Spinal cord (tissue), 10 donors: ENCODE results near the gene RAPGEF4. TPM values are rescaled to one million over a fixed set of nuclear protein-coding genes. Genes with fewer than 3 reads are reported as not detected.

Experiments
- DNase-seq, 6 donors: peaks; one replicate each; pipeline versions ENCODE4 v3.0.0 to v3.0.0-alpha.2; 2013 to 2015; ENCODE audit warnings: low spot score in 6 of 6, low read depth in 4 of 6
- H3K27ac ChIP-seq: one replicate; pipeline ENCODE4 v1.5.1; 2013; ENCODE audit warnings: low read depth, low read length, control low read depth
- H3K27me3 ChIP-seq: one replicate; pipeline ENCODE4 v1.6.1; 2013; ENCODE audit warnings: low read length; ENCODE audit not compliant: control insufficient read depth, insufficient read depth
- H3K36me3 ChIP-seq: one replicate; pipeline ENCODE4 v1.6.1; 2013; ENCODE audit warnings: low read length; ENCODE audit not compliant: control insufficient read depth, insufficient read depth
- H3K4me1 ChIP-seq: one replicate; pipeline ENCODE4 v1.6.1; 2013; ENCODE audit warnings: low read length; ENCODE audit not compliant: control insufficient read depth, insufficient read depth
- H3K4me3 ChIP-seq: one replicate; pipeline ENCODE4 v1.5.1; 2013; ENCODE audit warnings: low read depth, low read length, control low read depth
- H3K9me3 ChIP-seq: one replicate; pipeline ENCODE4 v1.6.1; 2013; ENCODE audit warnings: low read length; ENCODE audit not compliant: control insufficient read depth, insufficient read depth
- WGBS: methylation state at CpG from one replicate; pipeline ENCODE4 v1.1.5; 2013; ENCODE audit warnings: missing lambda C conversion rate; ENCODE audit not compliant: insufficient coverage; 5-methylcytosine and 5-hydroxymethylcytosine counted together
- polyA plus RNA-seq, 2 donors: library from polyadenylated mRNA; unstranded; fragments of 120-200 nt; gene quantifications; one replicate each; pipeline ENCODE4 v1.2.1, GENCODE V29; 2013; ENCODE audit not compliant: insufficient read length in 2 of 2
- total RNA-seq, 2 donors: library from RNA; depleted of rRNA in 1 of 2; stranded (reverse); fragments of 120-200 nt in 1 of 2; fragments of >200 nt in 1 of 2; gene quantifications; one replicate each; pipeline versions ENCODE4 v1.2.3 to v1.2.4, GENCODE V29; 2013 to 2014
- donor health status: healthy.

The RAPGEF4 gene
- total and polyA plus RNA-seq, 4 donors, result 31.1 to 65.8 (median 44.4) TPM

DNA sequence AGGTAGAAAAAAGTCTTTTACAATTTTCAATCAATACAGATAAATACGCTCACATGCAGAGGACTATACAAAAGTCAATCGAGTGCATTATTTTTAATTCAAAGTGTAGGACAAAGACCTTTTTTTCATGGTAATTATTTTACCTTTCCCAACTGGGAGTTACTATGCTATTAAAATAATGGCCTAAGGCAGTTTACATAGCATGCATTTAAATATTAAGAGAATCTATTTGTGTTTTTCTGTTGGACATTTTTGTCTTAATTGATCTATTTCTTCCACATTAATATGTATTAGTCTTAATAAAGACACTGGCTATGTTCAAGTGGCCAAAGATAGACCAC, 209.8 kb downstream of the RAPGEF4 start:
- no CpG with 5 or more reads among the region's 2 CpGs for WGBS
- Histone ChIP-seq H3K36me3 (no peaks in the 10 kb centered on the region), H3K4me3 (no peak overlapping the region), H3K4me1 (no peaks in the 10 kb centered on the region), H3K27me3 (no peaks in the 10 kb centered on the region), H3K27ac (no peak overlapping the region), H3K9me3 (peaks cover 2% of the 10 kb centered on the region)
- DNase-seq, result no peak

DNA sequence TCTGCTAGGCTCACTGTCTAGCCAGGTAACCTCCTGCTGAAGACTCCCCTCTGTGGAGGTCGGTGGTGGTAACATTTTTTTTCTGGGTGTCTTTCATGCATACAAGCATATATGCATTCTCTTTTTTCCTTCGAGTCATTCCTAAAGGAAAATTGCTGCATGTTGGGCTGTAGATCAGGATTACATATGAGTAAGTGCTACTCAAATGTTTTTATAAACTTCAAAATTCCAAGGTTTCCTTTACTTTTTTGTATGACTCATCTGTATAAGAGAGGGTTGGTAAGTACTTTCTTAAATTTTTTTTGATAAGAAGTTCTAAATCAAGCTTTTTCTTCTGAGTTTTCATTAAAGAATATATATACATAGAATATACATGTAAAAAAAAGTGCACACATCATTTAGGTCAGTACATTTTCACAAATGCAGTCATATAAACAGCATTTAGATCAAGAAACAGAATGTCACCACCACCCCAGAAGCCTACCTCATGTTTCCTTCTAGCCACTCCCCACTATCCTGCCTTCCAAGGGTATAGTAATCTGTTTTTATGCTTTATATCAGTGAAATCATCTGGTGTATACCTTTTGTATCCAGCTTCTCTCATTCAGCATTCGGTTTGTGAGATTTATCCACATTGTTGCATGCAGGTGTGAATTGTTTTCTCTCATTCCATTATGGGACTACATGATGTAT, 212.0 kb downstream of the RAPGEF4 start:
- no CpG with 5 or more reads among the region's 3 CpGs for WGBS
- H3K4me3 ChIP-seq, result no peak overlapping the region
- H3K27ac ChIP-seq, result no peak overlapping the region
- H3K9me3 ChIP-seq, result peaks cover 2% of the 10 kb centered on the region
- no peaks in the 10 kb centered on the region for H3K36me3 ChIP-seq
- H3K27me3 ChIP-seq, result no peaks in the 10 kb centered on the region
- H3K4me1 ChIP-seq, result no peaks in the 10 kb centered on the region
- no peak for DNase-seq

DNA sequence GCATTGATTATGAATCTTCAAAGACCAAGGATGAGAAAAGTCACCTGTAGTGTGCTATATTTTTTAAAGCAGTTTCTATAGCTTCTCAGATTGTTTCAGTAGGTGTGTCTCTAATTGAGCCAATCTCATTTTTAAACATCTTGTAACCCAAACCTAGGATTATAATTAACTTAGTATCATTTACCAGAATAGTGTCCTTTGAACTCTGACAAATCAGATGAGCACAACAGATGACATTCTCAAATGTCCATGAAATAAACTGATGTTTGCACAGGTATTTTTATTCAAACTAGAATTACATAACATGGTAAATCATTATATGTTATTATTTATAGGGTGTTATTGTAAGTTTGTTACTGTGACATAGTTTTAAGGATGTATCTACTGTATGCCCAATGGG, 213.9 kb downstream of the RAPGEF4 start:
- Histone ChIP-seq H3K36me3 (no peaks in the 10 kb centered on the region), H3K4me3 (no peak overlapping the region), H3K9me3 (peaks cover 2% of the 10 kb centered on the region), H3K4me1 (no peaks in the 10 kb centered on the region), H3K27me3 (no peaks in the 10 kb centered on the region), H3K27ac (no peak overlapping the region)
- DNase-seq, result no peak

DNA sequence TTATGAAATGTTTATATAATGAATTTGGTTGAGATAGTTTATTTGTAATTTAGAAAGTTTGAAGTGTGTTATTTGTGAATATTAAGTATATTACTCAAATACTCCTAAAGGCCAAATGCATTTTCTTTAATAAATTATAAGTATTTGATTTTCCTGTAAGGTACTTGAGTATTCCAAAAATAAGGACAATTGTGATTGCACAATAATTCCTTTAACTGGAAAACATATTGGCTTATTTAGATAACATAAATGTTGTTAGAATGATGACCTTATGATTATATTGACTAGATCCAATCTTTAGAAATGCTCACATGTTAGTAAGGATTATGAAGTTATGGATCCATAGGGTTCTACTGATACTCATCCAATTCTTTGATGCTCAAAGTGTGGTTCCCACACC, 214.9 kb downstream of the RAPGEF4 start:
- no peak overlapping the region for H3K27ac ChIP-seq
- no peak for DNase-seq
- H3K9me3 ChIP-seq, result peaks cover 2% of the 10 kb centered on the region
- H3K27me3 ChIP-seq, result no peaks in the 10 kb centered on the region
- H3K4me3 ChIP-seq, result no peak overlapping the region
- H3K4me1 ChIP-seq, result peaks cover 1% of the 10 kb centered on the region
- H3K36me3 ChIP-seq, result no peaks in the 10 kb centered on the region

DNA sequence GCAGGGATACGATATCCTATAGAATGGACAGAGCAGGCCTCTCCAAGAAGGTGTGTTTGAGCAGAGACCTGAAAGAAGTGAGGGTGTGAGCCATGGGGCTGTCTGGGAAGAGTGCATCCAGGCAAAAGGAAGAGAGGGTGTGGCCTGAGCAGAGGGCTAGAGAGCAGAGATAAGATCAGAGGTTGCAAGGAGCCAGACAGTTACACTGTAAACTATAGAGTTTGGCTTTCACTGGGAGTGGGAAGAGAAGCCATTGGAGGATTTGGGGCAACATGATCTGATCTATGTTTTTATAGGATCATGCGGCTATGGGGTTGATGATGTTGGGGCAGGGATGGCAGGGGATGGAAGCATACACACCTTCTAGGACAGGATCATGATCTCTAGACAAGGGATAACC, 215.9 kb downstream of the RAPGEF4 start:
- 96% methylated on average over 2 of the region's 2 CpGs for WGBS
- H3K4me1 ChIP-seq, result peaks cover 6% of the 10 kb centered on the region
- H3K4me3 ChIP-seq, result no peak overlapping the region
- peaks cover 2% of the 10 kb centered on the region for H3K9me3 ChIP-seq
- H3K27ac ChIP-seq, result no peak overlapping the region
- DNase-seq, result no peak
- no peaks in the 10 kb centered on the region for H3K36me3 ChIP-seq
- H3K27me3 ChIP-seq, result no peaks in the 10 kb centered on the region

DNA sequence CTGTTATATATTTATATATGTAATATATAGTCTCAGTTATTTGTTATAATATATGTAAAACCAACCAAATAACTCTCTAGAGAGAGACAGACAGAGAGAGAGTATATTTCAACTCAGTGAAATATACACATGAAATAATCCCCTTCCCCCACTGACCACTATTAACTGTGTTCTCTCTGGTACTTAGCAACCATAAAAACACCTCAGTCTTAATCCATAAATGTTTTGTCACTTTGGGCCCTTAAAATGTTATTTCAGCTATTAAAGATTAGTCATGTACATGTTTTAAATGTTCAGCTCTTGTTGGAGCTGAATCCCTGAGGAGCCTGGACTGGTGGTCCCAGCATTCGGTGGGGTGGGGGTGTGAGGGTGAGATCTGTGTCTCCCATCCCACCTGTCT, 217.8 kb downstream of the RAPGEF4 start:
- Histone ChIP-seq H3K36me3 (no peaks in the 10 kb centered on the region), H3K9me3 (peaks cover under 1% of the 10 kb centered on the region), H3K27me3 (no peaks in the 10 kb centered on the region), H3K4me3 (no peak overlapping the region), H3K27ac (no peak overlapping the region), H3K4me1 (peaks cover 6% of the 10 kb centered on the region)
- 100% methylated on average over 1 of the region's 1 CpG for WGBS
- no peak for DNase-seq

DNA sequence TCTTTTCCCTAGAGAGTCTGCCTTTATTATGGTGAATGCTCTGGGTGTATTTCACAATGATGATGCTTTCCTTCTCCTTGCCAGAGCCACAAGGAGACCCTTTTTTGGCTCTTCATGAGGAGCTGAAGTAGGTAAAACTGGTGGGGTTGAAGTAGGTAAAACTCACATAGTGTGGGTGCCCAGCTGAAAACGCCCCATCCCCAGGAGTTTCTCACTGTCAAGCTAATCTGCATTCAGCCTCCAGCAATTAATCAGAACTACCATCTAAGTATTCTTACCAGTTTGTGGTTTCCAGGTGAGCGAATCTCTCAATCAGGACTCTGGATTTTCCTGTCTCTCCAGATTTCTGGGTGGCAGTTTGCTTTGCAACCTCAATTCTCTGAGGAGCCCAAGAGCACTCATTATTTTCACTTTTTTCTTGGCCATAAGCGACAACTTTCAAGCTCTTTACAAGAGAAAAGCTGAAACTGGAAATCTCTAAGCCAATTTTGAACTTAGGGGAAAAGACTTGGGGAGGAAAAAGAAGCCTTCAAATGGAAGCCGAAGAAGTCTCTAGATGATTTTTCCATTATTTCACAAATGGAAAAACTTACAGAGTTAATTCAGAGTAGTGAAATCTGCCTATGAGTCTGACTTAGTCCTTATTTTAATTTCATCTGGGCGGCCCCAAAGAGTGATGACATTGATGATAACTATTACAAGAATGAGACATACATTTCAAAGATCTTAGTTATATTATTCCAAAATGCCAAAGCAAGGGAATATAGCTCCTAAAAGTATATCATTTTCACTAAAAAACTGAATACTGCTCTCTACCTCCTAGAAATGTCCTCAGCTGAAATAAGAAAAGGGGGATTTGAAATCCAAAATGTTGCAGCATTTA, 218.6 kb downstream of the RAPGEF4 start:
- 80% methylated on average over 2 of the region's 5 CpGs for WGBS
- no peaks in the 10 kb centered on the region for H3K9me3 ChIP-seq
- no peaks in the 10 kb centered on the region for H3K36me3 ChIP-seq
- no peaks in the 10 kb centered on the region for H3K27me3 ChIP-seq
- no peak overlapping the region for H3K4me3 ChIP-seq
- H3K27ac ChIP-seq, result no peak overlapping the region
- DNase-seq, result no peak
- peaks cover 6% of the 10 kb centered on the region for H3K4me1 ChIP-seq

DNA sequence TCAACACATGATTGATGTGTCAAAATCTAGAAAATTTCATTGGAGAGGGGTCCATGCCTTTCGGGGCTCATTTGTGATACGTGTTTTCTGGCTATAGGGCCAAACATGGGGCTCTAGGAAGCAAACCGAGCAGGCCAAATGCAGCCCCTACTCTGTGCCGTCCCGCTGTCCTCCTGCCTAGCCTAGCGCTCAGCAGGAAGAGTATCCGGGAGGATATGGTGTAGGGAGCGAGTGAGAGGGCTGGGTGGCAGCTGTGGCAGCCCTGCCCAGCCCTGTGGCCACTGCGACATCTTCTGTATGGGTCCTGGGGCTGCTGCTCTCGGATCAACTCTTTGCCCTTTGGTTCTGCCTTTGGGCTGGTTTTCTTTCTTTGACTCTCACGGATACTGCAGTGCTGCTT, 219.9 kb downstream of the RAPGEF4 start:
- Histone ChIP-seq H3K36me3 (no peaks in the 10 kb centered on the region), H3K27ac (no peak overlapping the region), H3K4me1 (peaks cover 6% of the 10 kb centered on the region), H3K9me3 (no peaks in the 10 kb centered on the region), H3K4me3 (no peak overlapping the region), H3K27me3 (no peaks in the 10 kb centered on the region)
- DNase-seq, result no peak
- whole genome bisulfite sequencing, result 82% methylated on average over 10 of the region's 11 CpGs

DNA sequence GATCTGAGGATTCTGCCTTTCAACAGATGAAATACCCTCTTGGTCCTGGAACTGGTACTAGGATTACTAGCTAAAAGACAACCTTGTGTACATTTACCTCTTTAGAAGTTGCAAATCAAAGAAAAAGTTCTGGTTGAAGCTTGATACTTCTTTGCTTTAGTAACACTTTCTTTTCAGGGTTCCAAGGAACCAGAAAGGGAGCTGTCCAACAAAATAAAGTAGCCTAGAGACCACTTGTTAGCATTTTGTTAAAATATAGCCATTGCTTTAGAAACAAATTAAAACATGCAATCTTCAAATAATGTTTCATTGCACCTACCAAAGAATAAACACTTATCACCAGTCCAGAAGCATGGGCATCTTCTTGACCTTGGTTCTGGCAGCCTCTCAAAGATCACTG, 222.1 kb downstream of the RAPGEF4 start:
- DNase-seq, result no peak
- H3K27ac ChIP-seq, result no peak overlapping the region
- H3K9me3 ChIP-seq, result no peaks in the 10 kb centered on the region
- H3K4me1 ChIP-seq, result peaks cover 6% of the 10 kb centered on the region
- no peaks in the 10 kb centered on the region for H3K27me3 ChIP-seq
- no peak overlapping the region for H3K4me3 ChIP-seq
- no peaks in the 10 kb centered on the region for H3K36me3 ChIP-seq

DNA sequence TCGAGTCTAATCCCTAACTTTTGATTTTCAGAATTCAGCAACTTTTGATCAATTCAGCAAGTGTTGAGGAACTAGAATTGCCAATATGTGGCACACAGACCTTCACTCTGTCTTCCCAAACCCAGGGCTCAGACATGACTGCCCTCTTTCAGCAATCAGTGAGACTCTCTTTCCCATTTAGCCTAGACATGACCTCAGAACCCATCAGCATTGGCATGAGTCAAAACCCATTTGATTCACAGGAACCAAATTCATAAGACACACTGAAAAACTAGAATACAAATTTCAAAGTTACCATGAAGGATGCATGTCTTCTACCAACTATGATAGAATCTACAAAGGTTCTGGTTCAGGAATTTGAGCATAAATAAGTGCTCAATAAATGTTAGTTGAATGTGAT, 226.4 kb downstream of the RAPGEF4 start:
- Histone ChIP-seq H3K4me1 (peaks cover 7% of the 10 kb centered on the region), H3K27me3 (no peaks in the 10 kb centered on the region), H3K4me3 (no peak overlapping the region), H3K36me3 (peaks cover 4% of the 10 kb centered on the region), H3K9me3 (no peaks in the 10 kb centered on the region), H3K27ac (no peak overlapping the region)
- WGBS, result 90% methylated on average over 1 of the region's 1 CpG
- no peak for DNase-seq
